SKM-1 treated with dmso at 0.1 percent for 144 hours (cell line): ENCODE measurements around the gene RRP7A.
"Not testable (repeated sequence)": the region's sequence is repeated elsewhere in the genome, so short reads cannot be mapped to it uniquely, and the experiment has no call there.

Experiments used
- DNase-seq: peaks from one replicate; lab custom pipeline; 2025; ENCODE audit not compliant: unreplicated experiment; lab: John Stamatoyannopoulos, UW

The RRP7A gene

GRCh38 chr22:42536166-42536565, 16.6 kb upstream of the RRP7A start:
- DNase-seq = no peak

GRCh38 chr22:42535082-42535731, 15.6 kb upstream of the RRP7A start:
- not testable (repeated sequence) for DNase-seq

- DNase-seq = no peak
Observed at GRCh38 chr22:42533638-42533977, 14.0 kb upstream of the RRP7A start.

- DNase-seq = not testable (repeated sequence)
Observed at GRCh38 chr22:42531401-42532084, 11.9 kb upstream of the RRP7A start.

GRCh38 chr22:42529435-42529834, 9.8 kb upstream of the RRP7A start:
- DNase-seq = not testable (repeated sequence)

- no peak for DNase-seq
Observed at GRCh38 chr22:42528591-42529307, 9.2 kb upstream of the RRP7A start.

- no peak for DNase-seq
Observed at GRCh38 chr22:42522546-42522945, 3.0 kb upstream of the RRP7A start.

- DNase-seq = no peak
Observed at GRCh38 chr22:42521228-42521546, 1.6 kb upstream of the RRP7A start.

- not testable (repeated sequence) for DNase-seq
Observed at GRCh38 chr22:42518638-42519524, 715 bp downstream of the RRP7A start.

- not testable (repeated sequence) for DNase-seq
Observed at GRCh38 chr22:42517103-42517502, 2.5 kb downstream of the RRP7A start.

- no peak for DNase-seq
Observed at GRCh38 chr22:42515896-42516295, 3.7 kb downstream of the RRP7A start.

GRCh38 chr22:42515304-42515703, 4.3 kb downstream of the RRP7A start:
- DNase-seq = not testable (repeated sequence)

- not testable (repeated sequence) for DNase-seq
Observed at GRCh38 chr22:42514331-42514730, 5.3 kb downstream of the RRP7A start.

- not testable (repeated sequence) for DNase-seq
Observed at GRCh38 chr22:42512273-42512990, 7.2 kb downstream of the RRP7A start.

GRCh38 chr22:42511401-42511891, 8.2 kb downstream of the RRP7A start:
- DNase-seq = no peak

GRCh38 chr22:42509548-42509947, 10.0 kb downstream of the RRP7A start:
- DNase-seq = no peak

GRCh38 chr22:42508975-42509364, 10.6 kb downstream of the RRP7A start:
- not testable (repeated sequence) for DNase-seq

GRCh38 chr22:42508327-42508974, 11.1 kb downstream of the RRP7A start:
- DNase-seq = not testable (repeated sequence)

- no peak for DNase-seq
Observed at GRCh38 chr22:42500836-42501179, 18.8 kb downstream of the RRP7A start.
